ENCODE results near the gene FRMD4B. TPM values are rescaled to one million over a fixed set of nuclear protein-coding genes. Genes with fewer than 3 reads are reported as not detected.

The FRMD4B gene
- total RNA-seq, 6 donors from 2014 or later = 48.0 to 136 (median 62.8) TPM

DNA sequence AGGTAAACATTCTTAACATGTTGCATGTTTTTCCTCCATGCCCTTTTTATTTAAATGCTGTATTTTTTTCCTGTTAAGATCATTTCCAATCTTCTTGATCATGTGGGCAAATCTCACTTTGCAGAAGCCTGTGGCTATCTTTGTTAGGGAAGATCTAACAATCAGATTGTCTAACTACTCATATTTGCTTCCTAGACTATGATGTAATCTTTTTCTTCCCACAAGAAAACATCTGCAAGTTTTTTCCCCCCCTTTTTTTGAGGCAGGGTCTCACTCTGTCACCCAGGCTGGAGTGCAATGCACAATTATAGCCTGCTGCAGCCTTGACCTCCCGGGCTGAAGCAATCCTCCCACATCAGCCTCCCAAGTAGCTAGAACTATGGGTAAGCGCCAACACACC, 248.5 kb downstream of the FRMD4B start:
- H3K36me3 ChIP-seq = no peaks in the 10 kb centered on the region
- TF ChIP-seq POLR2AphosphoS5 (IDR thresholded peaks at IDR 0.05) (no peak), EP300 (IDR thresholded peaks at IDR 0.05) (no peak), POLR2A (IDR thresholded peaks at IDR 0.05) (no peak)
- TF ChIP-seq, protein P1, sequence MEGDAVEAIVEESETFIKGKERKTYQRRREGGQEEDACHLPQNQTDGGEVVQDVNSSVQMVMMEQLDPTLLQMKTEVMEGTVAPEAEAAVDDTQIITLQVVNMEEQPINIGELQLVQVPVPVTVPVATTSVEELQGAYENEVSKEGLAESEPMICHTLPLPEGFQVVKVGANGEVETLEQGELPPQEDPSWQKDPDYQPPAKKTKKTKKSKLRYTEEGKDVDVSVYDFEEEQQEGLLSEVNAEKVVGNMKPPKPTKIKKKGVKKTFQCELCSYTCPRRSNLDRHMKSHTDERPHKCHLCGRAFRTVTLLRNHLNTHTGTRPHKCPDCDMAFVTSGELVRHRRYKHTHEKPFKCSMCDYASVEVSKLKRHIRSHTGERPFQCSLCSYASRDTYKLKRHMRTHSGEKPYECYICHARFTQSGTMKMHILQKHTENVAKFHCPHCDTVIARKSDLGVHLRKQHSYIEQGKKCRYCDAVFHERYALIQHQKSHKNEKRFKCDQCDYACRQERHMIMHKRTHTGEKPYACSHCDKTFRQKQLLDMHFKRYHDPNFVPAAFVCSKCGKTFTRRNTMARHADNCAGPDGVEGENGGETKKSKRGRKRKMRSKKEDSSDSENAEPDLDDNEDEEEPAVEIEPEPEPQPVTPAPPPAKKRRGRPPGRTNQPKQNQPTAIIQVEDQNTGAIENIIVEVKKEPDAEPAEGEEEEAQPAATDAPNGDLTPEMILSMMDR (IDR thresholded peaks at IDR 0.05) = no peak
- ATAC-seq (ENCODE audit: low FRiP score in 2 of 2) (no peak), DNase-seq (no peak)
- WGBS, 2 donors = 90 to 94% methylated on average over 2 of the region's 2 CpGs
- H3K9me3 ChIP-seq = no peaks in the 10 kb centered on the region
- no peak overlapping the region for H3K4me3 ChIP-seq
- no peaks in the 10 kb centered on the region for H3K27me3 ChIP-seq
- no peak overlapping the region for H3K27ac ChIP-seq
- no peaks in the 10 kb centered on the region for H3K4me1 ChIP-seq

DNA sequence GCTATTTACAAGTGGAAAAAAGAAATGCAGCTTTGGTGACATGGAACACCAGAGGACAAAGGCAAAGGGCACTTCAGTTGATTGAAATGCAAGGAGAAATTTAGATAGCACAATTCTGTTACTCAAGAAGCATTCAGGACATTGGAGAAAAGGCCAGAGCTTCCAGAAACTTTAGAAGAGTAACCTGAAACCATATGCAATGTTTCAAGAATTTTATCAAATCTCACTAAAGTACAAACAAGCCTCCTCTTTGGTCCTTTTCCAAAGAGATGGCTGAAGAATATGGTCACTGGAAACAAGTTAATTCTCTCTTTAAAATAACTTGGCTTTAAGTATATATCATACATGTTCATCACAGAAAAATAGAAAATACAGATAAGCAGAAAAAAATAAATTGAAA, 248.9 kb downstream of the FRMD4B start:
- H3K36me3 ChIP-seq = no peaks in the 10 kb centered on the region
- H3K27ac ChIP-seq = no peak overlapping the region
- no peak for ATAC-seq (ENCODE audit: low FRiP score in 2 of 2)
- H3K9me3 ChIP-seq = no peaks in the 10 kb centered on the region
- no peaks in the 10 kb centered on the region for H3K27me3 ChIP-seq
- TF ChIP-seq EP300 (IDR thresholded peaks at IDR 0.05) (no peak), POLR2A (IDR thresholded peaks at IDR 0.05) (no peak), POLR2AphosphoS5 (IDR thresholded peaks at IDR 0.05) (no peak)
- TF ChIP-seq, protein P1 (IDR thresholded peaks at IDR 0.05) = no peak
- no peak for DNase-seq
- H3K4me1 ChIP-seq = no peaks in the 10 kb centered on the region
- H3K4me3 ChIP-seq = no peak overlapping the region

DNA sequence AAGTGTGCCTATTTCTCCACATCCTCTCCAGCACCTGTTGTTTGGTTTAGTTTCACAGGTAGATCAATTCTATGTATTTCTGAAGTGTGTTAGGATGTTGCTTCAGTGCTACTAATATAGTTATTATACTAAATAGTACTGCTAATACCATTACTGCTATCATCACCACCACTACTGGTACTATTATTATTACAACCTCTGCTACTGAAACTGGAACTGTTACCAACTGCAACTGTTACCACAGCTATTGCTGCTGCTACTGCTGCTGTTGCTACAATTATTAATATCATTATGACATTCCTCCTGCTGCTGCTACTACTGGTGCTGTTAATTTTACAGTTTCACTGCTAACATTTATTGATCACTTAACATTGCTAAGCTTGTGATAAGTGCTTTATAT, 255.2 kb downstream of the FRMD4B start:
- H3K27me3 ChIP-seq = no peaks in the 10 kb centered on the region
- H3K4me1 ChIP-seq = no peaks in the 10 kb centered on the region
- DNase-seq (no peak), ATAC-seq (ENCODE audit: low FRiP score in 2 of 2) (no peak)
- H3K27ac ChIP-seq = no peak overlapping the region
- no peak overlapping the region for H3K4me3 ChIP-seq
- H3K9me3 ChIP-seq = no peaks in the 10 kb centered on the region
- TF ChIP-seq EP300 (IDR thresholded peaks at IDR 0.05) = no peak
- TF ChIP-seq POLR2AphosphoS5 (IDR thresholded peaks at IDR 0.05) = no peak
- no peak for TF ChIP-seq POLR2A (IDR thresholded peaks at IDR 0.05)
- TF ChIP-seq, protein P1 (IDR thresholded peaks at IDR 0.05) = no peak
- no peaks in the 10 kb centered on the region for H3K36me3 ChIP-seq

DNA sequence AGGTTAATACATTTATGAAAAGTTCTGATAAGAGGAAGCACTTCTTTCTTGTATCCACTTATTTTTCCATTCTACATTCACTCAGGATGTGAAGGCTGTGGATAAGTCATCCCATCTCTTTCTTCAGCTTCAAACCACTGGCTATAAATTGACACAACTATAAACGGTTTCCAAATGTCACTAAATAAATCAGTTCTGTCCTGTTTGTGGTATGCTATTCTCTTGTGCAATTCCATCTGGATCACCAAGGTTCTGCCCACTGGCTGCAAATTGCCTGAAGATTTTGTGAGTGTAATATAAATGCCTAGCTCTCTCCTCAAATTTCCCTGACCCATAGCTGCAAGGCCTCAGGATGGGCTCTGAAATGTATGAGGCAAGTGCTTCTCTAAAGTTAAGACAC, 256.4 kb downstream of the FRMD4B start:
- H3K27ac ChIP-seq = no peak overlapping the region
- no peak for ATAC-seq (ENCODE audit: low FRiP score in 2 of 2)
- TF ChIP-seq, protein P1 (IDR thresholded peaks at IDR 0.05) = no peak
- TF ChIP-seq POLR2AphosphoS5 (IDR thresholded peaks at IDR 0.05) = no peak
- TF ChIP-seq POLR2A (IDR thresholded peaks at IDR 0.05) = no peak
- no peak for TF ChIP-seq EP300 (IDR thresholded peaks at IDR 0.05)
- no peaks in the 10 kb centered on the region for H3K36me3 ChIP-seq
- H3K4me1 ChIP-seq = no peaks in the 10 kb centered on the region
- no peak for DNase-seq
- H3K9me3 ChIP-seq = no peaks in the 10 kb centered on the region
- WGBS, 2 donors = 17 to 31% methylated on average over 1 of the region's 1 CpG
- no peak overlapping the region for H3K4me3 ChIP-seq
- no peaks in the 10 kb centered on the region for H3K27me3 ChIP-seq

DNA sequence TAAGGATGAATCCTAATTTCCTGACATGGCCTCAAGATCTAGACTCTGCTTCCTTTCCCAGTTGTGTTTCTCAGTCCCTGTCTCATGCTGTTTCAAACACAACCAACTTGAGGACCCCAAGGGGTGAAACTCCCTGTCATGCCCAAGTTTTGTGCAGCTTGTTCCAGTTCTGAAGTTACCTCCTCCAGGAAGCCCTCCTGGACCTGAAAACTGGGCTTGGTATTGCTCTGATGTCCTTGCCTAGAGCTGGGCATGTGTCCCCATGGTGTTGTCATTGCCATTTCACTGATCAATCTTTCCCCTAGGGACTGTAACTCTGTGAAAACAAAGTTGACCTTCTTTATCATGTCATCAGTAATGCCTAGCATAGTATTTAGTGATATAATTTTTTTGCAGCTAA, 257.4 kb downstream of the FRMD4B start:
- Histone ChIP-seq H3K27ac (no peak overlapping the region), H3K4me3 (no peak overlapping the region), H3K27me3 (no peaks in the 10 kb centered on the region), H3K4me1 (no peaks in the 10 kb centered on the region), H3K9me3 (no peaks in the 10 kb centered on the region), H3K36me3 (no peaks in the 10 kb centered on the region)
- no peak for TF ChIP-seq POLR2AphosphoS5 (IDR thresholded peaks at IDR 0.05)
- TF ChIP-seq, protein P1 (IDR thresholded peaks at IDR 0.05) = no peak
- no peak for TF ChIP-seq EP300 (IDR thresholded peaks at IDR 0.05)
- no peak for TF ChIP-seq POLR2A (IDR thresholded peaks at IDR 0.05)
- no peak for ATAC-seq (ENCODE audit: low FRiP score in 2 of 2)
- no peak for DNase-seq

All from upper lobe of left lung (tissue), 6 donors.